SK-N-DZ (cell line): ENCODE data around the gene TMPRSS3.

Experiments
- DNase-seq: peaks from one replicate; pipeline ENCODE4 v3.0.0-alpha.2; 2015; ENCODE audit warnings: low spot score

The TMPRSS3 gene

GRCh38 chr21:42351626-42352440 is 44.0 kb downstream of the TMPRSS3 start:
- no peak for DNase-seq

DNA sequence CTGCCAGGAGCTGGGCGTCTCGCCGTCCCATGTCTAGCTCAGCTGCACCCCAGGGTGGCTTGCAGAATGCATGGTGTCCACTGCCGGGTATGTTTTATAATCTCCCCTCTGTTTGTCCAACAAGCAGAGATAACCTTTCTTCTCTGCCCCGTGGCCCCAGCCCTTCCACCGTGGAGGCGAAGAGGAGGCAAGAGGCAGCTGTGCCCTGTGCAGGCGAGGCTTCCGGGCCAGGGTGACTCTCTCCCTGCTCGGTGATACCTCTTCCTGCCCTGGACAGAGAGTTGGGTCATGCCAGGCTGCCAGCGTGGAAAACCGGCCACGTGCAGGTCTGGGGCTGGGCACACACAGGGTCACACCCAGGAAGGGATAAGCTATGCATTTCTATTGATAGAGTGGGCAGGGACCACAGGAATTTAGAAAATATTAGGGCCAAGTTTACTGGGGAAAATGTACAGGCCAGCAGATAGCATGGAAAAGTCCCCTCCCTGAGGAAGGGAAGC is 44.9 kb downstream of the TMPRSS3 start, which contains the start of gene TFF2:
Gene TFF2 (minus strand): TSS at position 68 of the 500 bp plus-strand sequence. CDS start 37 bp downstream, at position 31.
- DNase-seq, result no peak

- no peak for DNase-seq
Measured at GRCh38 chr21:42350318-42350910, 45.4 kb downstream of the TMPRSS3 start.

- DNase-seq, result no peak
Measured at GRCh38 chr21:42349420-42350317, 46.2 kb downstream of the TMPRSS3 start.

DNA sequence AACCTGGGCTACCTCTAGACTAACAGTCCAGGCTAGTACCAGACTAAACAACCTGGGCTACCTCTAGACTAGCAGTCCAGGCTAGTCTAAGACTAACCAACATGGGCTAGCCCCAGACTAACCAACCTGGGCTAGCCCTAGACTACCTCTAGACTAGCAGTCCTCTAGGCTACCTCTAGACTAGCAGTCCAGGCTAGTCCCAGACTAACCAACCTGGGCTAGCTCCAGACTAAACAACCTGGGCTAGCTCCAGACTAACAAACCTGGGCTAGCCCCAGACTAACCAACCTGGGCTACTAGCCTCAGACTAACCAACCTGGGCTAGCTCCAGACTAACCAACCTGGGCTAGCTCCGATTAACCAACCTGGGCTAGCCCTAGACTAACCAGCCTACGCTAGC is 47.1 kb downstream of the TMPRSS3 start:
- no peak for DNase-seq

GRCh38 chr21:42347601-42348327 is 48.1 kb downstream of the TMPRSS3 start:
- no peak for DNase-seq

DNA sequence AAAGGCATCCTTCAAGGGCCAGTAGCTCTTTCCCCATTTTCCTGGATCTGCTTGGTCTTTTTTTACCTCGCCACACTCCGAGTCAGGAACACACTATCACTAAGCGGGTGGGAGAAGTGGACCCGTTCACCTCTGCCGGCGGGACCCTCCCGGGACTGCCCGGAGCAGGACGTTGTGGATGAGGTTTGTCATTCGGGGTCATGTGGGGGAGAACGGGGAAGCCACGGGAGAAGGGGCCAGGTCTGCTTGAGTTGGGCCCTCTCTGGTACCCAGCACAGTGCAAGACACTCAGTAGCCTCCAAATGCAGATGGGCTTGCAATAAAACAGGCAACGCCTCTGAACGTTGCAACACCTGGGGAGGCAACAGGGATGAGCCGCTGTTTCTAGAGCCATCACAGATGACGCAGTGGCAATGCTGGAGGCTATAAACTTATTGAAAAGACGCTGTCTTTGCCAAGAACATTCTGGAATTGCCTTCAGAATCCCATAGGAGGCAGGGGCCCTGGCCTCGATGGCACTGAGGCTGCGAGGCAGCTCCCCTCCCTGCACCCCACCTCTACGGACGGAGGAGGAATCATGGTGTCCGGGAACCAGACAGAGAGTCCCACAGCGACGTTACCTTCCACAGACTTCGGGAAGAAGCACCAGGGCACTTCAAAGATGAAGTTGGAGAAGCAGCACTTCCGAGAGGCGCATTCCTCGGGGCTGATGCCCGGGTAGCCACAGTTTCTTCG is 48.8 kb downstream of the TMPRSS3 start:
- no peak for DNase-seq

DNA sequence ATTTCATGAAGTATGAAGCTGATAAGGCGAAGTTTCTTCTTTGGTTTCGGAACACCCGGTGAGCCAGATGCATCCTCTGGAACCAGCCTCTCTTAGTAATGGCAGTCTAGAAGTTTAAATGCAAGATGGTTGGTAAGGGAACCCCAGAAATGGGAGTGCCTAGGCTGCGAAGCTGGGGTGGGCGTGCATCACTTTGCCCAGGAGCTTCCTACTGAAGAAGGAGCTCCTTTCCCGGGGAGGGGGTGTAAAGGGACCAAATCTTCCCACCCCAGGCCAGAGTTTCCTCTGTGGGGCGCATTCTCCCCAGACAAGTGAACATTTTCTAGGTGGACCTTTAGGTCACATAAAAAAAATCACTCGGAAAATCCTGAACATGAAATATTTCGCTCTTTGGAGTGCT is 49.4 kb downstream of the TMPRSS3 start:
- no peak for DNase-seq

DNA sequence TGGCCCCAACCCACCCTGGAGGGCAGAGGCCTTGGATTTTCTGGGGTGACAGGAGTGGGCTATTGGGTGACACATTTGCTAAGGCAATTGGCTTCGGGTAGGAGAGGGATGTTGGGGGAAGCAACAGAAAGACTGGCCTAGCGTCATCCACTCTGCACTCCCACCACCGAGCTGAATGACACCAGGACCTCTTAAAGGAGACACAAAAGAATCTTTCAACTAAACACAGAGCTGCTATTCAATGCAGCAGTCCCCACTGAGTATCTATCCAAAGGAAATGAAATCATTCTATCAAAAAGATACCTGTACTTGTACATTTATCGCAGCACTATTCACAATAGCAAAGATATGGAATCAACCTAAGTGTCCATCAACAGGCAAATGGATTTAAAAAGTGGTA is 51.2 kb downstream of the TMPRSS3 start:
- DNase-seq, result no peak

DNA sequence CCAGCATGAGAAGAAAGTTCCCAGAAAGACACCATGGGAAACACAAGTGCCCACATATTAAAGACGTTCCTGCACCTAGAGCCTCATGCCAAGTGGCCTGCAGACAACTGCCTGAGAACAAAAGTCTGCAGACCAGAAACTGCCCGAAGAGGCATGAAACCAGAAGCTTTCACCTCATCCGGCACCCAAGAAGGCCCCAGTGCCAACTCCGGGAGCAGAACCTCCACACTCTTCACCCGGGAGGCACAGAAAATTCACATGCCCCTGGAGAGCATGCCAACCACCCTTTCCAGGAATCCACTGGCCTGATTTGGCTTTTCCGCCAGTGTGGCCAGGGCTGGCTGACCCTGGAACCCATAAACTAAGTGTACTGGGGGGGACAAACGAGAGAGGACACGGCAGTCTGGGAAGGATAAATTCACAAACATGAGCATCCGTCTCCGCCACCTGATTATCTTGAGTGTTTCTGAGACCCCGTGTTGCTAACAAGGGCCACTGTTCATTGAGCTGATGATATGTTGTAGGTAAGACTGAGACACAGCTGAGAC is 51.8 kb downstream of the TMPRSS3 start:
- no peak for DNase-seq

GRCh38 chr21:42343556-42343955 is 52.3 kb downstream of the TMPRSS3 start:
- DNase-seq, result no peak

GRCh38 chr21:42343101-42343500 is 52.8 kb downstream of the TMPRSS3 start:
- DNase-seq, result no peak

DNA sequence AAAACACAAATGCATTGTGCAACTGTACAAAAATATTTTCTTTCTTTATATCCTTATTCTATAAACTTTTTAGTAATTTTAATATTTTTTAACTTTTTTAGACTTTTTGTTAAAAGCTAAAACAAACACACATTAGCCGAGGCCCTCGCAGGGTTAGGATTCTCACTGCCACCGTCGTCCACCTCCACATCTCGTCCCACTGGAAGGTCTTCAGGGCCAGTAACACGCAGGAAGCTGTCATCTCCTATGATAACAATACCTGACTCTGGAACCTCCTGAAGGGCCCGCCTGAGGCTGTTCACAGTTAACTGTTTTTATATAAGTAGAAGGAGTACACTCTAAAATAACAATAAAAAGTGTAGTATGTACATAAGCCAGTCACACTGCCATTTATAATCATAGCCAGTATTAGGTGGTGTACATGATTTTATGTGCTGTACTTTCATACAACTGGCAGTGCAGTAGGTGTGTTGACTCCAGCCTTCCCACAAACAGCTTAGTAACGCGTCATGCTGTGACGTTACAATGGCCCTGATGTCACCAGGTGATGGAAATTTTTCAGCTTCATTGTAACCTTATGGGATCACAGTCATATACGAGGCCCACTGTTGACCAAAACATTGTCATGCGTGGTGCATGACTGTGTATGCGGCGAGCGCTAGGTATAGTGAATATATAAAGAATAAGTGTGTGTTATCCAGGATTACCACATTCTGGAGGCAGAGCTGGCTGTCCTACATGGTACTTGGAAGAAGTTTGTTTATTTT is 53.9 kb downstream of the TMPRSS3 start:
- DNase-seq, result no peak

DNA sequence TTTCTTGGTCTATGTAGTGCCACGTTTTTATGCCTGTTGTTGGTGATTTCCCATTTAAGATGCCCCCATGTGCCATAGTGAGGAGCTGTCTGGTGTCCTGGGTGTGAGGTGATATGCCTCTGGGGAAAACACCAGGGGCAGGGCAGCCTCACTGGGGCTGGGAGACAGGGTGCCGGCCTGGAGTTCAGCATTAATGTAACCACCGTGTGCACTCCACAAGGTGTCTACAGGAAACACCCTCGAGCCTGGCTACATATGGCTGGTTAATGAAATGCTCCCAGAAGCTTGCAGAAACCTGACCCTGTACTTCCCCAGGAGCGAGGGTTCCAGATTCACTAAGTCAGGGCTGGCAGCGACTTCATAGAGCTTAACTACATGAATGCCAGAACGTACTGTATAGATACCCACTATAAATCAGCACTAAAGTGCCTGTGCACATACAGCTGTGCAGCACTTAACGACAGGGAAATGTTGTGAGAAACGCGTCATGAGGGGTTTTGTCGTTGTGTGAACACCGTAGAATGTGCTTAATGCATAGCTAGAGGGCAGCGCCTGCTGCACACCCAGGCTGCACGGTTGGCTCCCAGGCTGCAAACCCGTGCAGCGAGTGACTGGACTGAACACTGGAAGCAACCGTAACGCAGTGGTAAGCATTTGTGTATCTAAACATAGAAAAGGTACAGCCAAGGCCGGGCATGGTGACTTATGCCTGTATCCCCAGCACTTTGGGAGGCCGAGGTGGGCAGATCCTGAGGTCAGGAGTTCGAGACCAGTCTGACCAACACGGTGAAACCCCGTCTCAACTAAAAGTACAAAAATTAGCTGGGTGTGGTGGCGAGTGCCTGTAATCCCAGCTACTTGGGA is 55.4 kb downstream of the TMPRSS3 start:
- no peak for DNase-seq

- no peak for DNase-seq
Measured at GRCh38 chr21:42338729-42339715, 56.8 kb downstream of the TMPRSS3 start.

DNA sequence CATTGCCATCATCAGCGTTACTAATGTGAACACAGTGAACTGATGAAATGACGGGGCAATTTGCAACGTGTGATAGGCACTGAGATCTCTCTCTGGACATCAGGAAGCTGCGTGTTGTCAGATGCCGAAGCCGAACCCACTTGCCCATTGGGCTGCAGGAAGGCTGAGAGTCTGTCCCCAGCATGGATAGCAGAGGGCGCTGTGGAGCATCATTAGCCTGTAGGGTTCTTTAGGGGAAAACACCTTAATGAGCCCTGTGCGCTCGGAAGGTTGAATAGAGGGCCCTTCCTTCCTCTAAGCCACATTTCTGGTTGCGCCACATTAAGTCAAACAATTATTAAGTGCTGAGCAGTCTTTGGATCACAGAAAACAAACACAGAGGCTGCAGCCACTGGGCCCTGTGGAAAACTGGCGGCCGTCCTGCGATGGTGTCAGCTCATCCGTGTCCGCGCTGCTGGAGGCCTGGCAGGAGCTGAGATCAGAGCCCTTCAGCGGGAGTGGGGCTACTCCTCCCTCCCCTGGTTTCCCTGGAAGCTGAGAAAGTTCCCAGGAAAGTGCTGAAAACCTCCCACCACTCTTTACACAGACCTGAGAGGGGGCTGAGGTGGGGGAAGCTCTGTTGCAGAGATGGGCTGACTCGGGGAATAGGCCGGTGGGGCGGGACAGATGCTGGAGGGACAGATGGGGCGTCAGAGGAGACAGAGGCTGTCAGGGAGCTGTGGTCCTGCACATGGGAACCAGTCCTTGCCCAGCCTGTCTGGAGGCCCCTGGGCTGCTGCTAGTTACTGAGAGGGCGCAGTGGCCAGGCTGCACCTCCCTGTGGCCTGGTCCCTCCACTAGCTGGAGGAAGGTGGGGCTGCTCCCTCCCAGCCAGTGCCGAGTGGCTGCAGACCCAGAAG is 57.8 kb downstream of the TMPRSS3 start:
- DNase-seq, result peak; percentile 26
